Peyer's patch (tissue), 4 donors: ENCODE data around the gene CFAP58.

Experiments
- CTCF ChIP-seq, 6 experiments: fragments of 450-650 bp in 4 of 6; fragments of 200-600 bp in 2 of 6; sonication (generic) in 1 of 6; IDR thresholded peaks; one replicate each; pipeline ENCODE4 v1.5.1; 2017 to 2019; ENCODE audit warnings: antibody characterized with exemption in 6 of 6, mild to moderate bottlenecking in 3 of 6, moderate library complexity in 1 of 6
- POLR2A ChIP-seq, 2 donors: fragments of 450-650 bp; IDR thresholded peaks; one replicate each; pipeline ENCODE4 v1.5.1; 2017; ENCODE audit warnings: antibody characterized with exemption in 2 of 2, mild to moderate bottlenecking in 2 of 2, moderate library complexity in 2 of 2

- TF ChIP-seq CTCF (IDR thresholded peaks at IDR 0.05) (no peak), POLR2A (IDR thresholded peaks at IDR 0.05) (no peak)
Observed at GRCh38 chr10:104435822-104436221, 82.2 kb downstream of the CFAP58 start.
